Gastrocnemius medialis (tissue), 4 donors: Measurements from ENCODE around the gene MED13L. TPM values are rescaled to one million over a fixed set of nuclear protein-coding genes. Genes with fewer than 3 reads are reported as not detected.

Experiments used
- ATAC-seq, 2 donors: fragments of 150-250 bp; one replicate each; pipeline ENCODE4 v1.9.1; 2016
- DNase-seq, 2 donors: peaks; one replicate each; pipeline ENCODE4 v3.0.0-alpha.2; 2019
- H3K27ac ChIP-seq, 4 donors: fragments of 200-600 bp; sonication (generic); 1 replicate in 1 of 4; 2 replicates in 3 of 4; pipeline ENCODE4 v1.5.1; 2016 to 2018; ENCODE audit warnings: mild to moderate bottlenecking in 2 of 4, moderate library complexity in 1 of 4
- H3K27me3 ChIP-seq, 3 donors: fragments of 200-600 bp; sonication (generic) in 2 of 3; 1 replicate in 1 of 3; 2 replicates in 2 of 3; pipeline versions ENCODE4 v1.5.1 to v1.6.0; 2016 to 2019; ENCODE audit warnings: mild to moderate bottlenecking in 1 of 3, moderate library complexity in 1 of 3
- H3K36me3 ChIP-seq, 2 donors: fragments of 200-600 bp; sonication (generic) in 1 of 2; one replicate each; pipeline ENCODE4 v1.5.1; 2017 to 2018
- H3K4me1 ChIP-seq, 2 donors: fragments of 200-600 bp; sonication (generic) in 1 of 2; one replicate each; pipeline ENCODE4 v1.5.1; 2016 to 2017; ENCODE audit warnings: mild to moderate bottlenecking in 2 of 2
- H3K4me3 ChIP-seq, 4 donors: fragments of 200-600 bp; sonication (generic) in 3 of 4; 1 replicate in 1 of 4; 2 replicates in 3 of 4; pipeline ENCODE4 v1.5.1; 2016 to 2019; ENCODE audit warnings: mild to moderate bottlenecking in 2 of 4
- H3K9me3 ChIP-seq, 3 donors: fragments of 200-600 bp; sonication (generic) in 2 of 3; 1 replicate in 1 of 3; 2 replicates in 2 of 3; pipeline ENCODE4 v1.5.1; 2016 to 2019
- POLR2A ChIP-seq, 2 donors: fragments of 450-650 bp; IDR thresholded peaks; one replicate each; pipeline ENCODE4 v1.6.1; 2017; ENCODE audit warnings: antibody characterized with exemption in 2 of 2, mild to moderate bottlenecking in 2 of 2, moderate library complexity in 2 of 2
- in situ Hi-C, 4 donors: fragments of 200-750 bp; cut with MboI; loops; one replicate each; pipeline versions ENCODE4 v1.15.0 to v1.8.0; 2017; ENCODE audit warnings: low sequenced_read_pairs in 4 of 4
- intact Hi-C: fragments of 100-400 bp; cut with DNase I; formaldehyde crosslinking; loops from one replicate; pipeline ENCODE4 v1.15.1; 2023; ENCODE audit warnings: low total_unique reads
- total RNA-seq, 4 donors: library from RNA; depleted of rRNA; stranded (reverse); fragments of >200 nt; gene quantifications; one replicate each; pipeline versions ENCODE4 v1.1.0 to v1.2.3, GENCODE V29; 2016
- TF ChIP-seq, protein P1 (sequence below), 5 experiments: fragments of 450-650 bp in 3 of 5; fragments of 200-600 bp in 2 of 5; sonication (generic) in 2 of 5; IDR thresholded peaks in 4 of 5; conservative IDR thresholded peaks in 1 of 5; 1 replicate in 4 of 5; 2 replicates in 1 of 5; pipeline ENCODE4 v1.5.1; 2016 to 2019; ENCODE audit warnings: antibody characterized with exemption in 5 of 5, mild to moderate bottlenecking in 3 of 5, moderate library complexity in 3 of 5

MED13L gene
- total RNA-seq, 4 donors from 2014 or later, result 59.5 to 92.6 (median 74.1) TPM

- no peak for ATAC-seq
- in situ Hi-C loops, result no loop called here
These were observed 304.4 kb downstream of the MED13L start for GRCh38 chr12:115973066-115973465.

DNA sequence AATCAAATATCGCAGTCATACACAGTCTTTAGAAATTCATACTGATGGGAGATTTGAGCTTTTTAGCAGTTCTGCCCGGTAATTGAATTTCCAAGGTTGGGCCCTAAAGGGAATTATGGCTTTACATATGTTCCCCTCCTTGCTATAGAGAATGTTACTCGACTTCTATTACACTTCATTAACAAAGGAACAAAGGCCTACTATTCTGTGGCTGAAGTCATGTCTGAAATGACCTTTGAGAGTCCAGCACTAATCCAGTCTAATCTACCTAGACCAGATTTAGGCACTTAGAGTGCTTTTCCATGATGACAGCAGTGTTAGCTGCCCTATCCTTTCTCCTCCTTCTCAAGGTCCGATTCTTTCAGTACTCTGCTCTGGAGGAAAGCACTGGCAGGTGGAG is 305.3 kb downstream of the MED13L start:
- H3K4me3 ChIP-seq, result no peak overlapping the region
- in situ Hi-C loops, result no loop called here
- no peaks in the 10 kb centered on the region for H3K9me3 ChIP-seq
- intact Hi-C loops, result no loop called here
- peaks cover 8 to 67% of the 10 kb centered on the region in 2 donors for H3K36me3 ChIP-seq
- no peak overlapping the region for H3K27ac ChIP-seq
- no peak for DNase-seq
- TF ChIP-seq POLR2A (IDR thresholded peaks at IDR 0.05), result no peak
- TF ChIP-seq, protein P1, sequence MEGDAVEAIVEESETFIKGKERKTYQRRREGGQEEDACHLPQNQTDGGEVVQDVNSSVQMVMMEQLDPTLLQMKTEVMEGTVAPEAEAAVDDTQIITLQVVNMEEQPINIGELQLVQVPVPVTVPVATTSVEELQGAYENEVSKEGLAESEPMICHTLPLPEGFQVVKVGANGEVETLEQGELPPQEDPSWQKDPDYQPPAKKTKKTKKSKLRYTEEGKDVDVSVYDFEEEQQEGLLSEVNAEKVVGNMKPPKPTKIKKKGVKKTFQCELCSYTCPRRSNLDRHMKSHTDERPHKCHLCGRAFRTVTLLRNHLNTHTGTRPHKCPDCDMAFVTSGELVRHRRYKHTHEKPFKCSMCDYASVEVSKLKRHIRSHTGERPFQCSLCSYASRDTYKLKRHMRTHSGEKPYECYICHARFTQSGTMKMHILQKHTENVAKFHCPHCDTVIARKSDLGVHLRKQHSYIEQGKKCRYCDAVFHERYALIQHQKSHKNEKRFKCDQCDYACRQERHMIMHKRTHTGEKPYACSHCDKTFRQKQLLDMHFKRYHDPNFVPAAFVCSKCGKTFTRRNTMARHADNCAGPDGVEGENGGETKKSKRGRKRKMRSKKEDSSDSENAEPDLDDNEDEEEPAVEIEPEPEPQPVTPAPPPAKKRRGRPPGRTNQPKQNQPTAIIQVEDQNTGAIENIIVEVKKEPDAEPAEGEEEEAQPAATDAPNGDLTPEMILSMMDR (IDR thresholded peaks at IDR 0.05 in 4 of 5, conservative IDR thresholded peaks at IDR 0.05 in 1 of 5), result no peak
- ATAC-seq, result no peak
- no peaks in the 10 kb centered on the region for H3K27me3 ChIP-seq
- peaks cover 5 to 6% of the 10 kb centered on the region in 2 donors for H3K4me1 ChIP-seq

More at GRCh38 chr12:115973066-115973465, 304.4 kb downstream of the MED13L start:
- Histone ChIP-seq H3K4me1 (peaks cover 5 to 6% of the 10 kb centered on the region in 2 donors), H3K27me3 (no peaks in the 10 kb centered on the region), H3K9me3 (no peaks in the 10 kb centered on the region), H3K36me3 (peaks cover 8 to 64% of the 10 kb centered on the region in 2 donors), H3K4me3 (no peak overlapping the region), H3K27ac (no peak overlapping the region)
- no peak for TF ChIP-seq POLR2A (IDR thresholded peaks at IDR 0.05)
- TF ChIP-seq, protein P1 (IDR thresholded peaks at IDR 0.05 in 4 of 5, conservative IDR thresholded peaks at IDR 0.05 in 1 of 5), result no peak
- intact Hi-C loops, result no loop called here
- DNase-seq, result no peak

DNA sequence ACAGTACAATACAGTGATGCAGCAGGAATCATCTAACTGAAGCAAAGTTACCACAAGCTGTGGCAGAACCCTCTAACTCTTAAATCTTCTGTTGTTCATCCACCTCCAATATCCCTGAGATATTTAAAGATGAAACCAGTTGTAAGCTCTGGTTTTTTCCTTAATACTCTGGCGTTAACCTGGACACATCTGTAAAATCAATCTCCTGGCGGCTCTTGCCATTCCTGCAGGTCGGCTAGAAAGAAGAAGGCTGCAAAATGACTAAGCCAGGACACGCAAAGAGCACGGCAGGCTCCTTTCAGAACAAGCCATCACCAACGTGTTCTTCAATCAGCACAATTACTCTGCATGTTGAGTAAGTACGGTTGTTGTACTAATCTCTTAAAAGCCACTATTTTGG is 309.3 kb downstream of the MED13L start:
- H3K27me3 ChIP-seq, result no peaks in the 10 kb centered on the region
- no peak for DNase-seq
- H3K36me3 ChIP-seq, result peaks cover 8 to 76% of the 10 kb centered on the region in 2 donors
- H3K9me3 ChIP-seq, result no peaks in the 10 kb centered on the region
- in situ Hi-C loops, result no loop called here
- no peak overlapping the region for H3K4me3 ChIP-seq
- intact Hi-C loops, result no loop called here
- H3K4me1 ChIP-seq, result peaks cover 5 to 6% of the 10 kb centered on the region in 2 donors
- no peak for TF ChIP-seq POLR2A (IDR thresholded peaks at IDR 0.05)
- TF ChIP-seq, protein P1 (IDR thresholded peaks at IDR 0.05 in 4 of 5, conservative IDR thresholded peaks at IDR 0.05 in 1 of 5), result no peak
- no peak for ATAC-seq
- H3K27ac ChIP-seq, result no peak overlapping the region

GRCh38 chr12:115966376-115966775 is 311.1 kb downstream of the MED13L start:
- Histone ChIP-seq H3K4me3 (no peak overlapping the region), H3K4me1 (peaks cover 5 to 6% of the 10 kb centered on the region in 2 donors), H3K27ac (no peak overlapping the region), H3K27me3 (no peaks in the 10 kb centered on the region), H3K36me3 (peaks cover 4 to 81% of the 10 kb centered on the region in 2 donors), H3K9me3 (no peaks in the 10 kb centered on the region)
- ATAC-seq (no peak), DNase-seq (no peak)
- no peak for TF ChIP-seq POLR2A (IDR thresholded peaks at IDR 0.05)
- TF ChIP-seq, protein P1 (IDR thresholded peaks at IDR 0.05 in 4 of 5, conservative IDR thresholded peaks at IDR 0.05 in 1 of 5), result no peak
- intact Hi-C loops, result no loop called here
- in situ Hi-C loops, result no loop called here

DNA sequence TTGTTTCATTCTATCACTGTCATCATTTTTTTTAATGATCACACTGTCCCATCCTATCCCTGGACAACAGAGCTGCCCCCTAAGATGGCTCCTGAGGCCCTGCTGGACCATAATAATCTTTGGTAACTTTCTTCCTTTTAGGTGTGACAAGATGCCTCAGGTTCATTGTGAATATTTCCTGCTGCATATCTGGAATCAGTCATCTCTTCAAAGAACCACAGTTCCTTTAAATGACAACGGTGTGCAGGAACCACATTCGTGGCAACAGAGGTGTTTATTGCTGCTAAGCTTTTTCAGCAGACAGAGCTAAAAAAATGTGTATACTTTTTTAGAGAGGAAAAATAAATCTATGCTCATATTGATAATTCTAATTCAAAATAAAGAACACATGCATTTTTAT is 312.9 kb downstream of the MED13L start:
- in situ Hi-C loops (no loop called here), intact Hi-C loops (no loop called here)
- peaks cover 0 to 76% of the 10 kb centered on the region in 2 donors for H3K36me3 ChIP-seq
- TF ChIP-seq POLR2A (IDR thresholded peaks at IDR 0.05), result no peak
- TF ChIP-seq, protein P1 (IDR thresholded peaks at IDR 0.05 in 4 of 5, conservative IDR thresholded peaks at IDR 0.05 in 1 of 5), result no peak
- DNase-seq (no peak), ATAC-seq (no peak)
- no peak overlapping the region for H3K27ac ChIP-seq
- H3K4me3 ChIP-seq, result no peak overlapping the region
- H3K9me3 ChIP-seq, result no peaks in the 10 kb centered on the region
- no peaks in the 10 kb centered on the region for H3K27me3 ChIP-seq
- H3K4me1 ChIP-seq, result no peaks in the 10 kb centered on the region
